PC-9 (cell line): ENCODE data around the gene TTLL6.
"Not testable (repeated sequence)": the region's sequence is repeated elsewhere in the genome, so short reads cannot be mapped to it uniquely, and the experiment has no call there.

Experiments
- CTCF ChIP-seq: fragments of 200-600 bp; sonication (generic); conservative IDR thresholded peaks from 2 replicates; pipeline ENCODE4 v1.6.1; 2017; ENCODE audit warnings: mixed run types, antibody characterized with exemption, mild to moderate bottlenecking, moderate library complexity
- EZH2 ChIP-seq: fragments of 200-600 bp; sonication (generic); IDR thresholded peaks from 2 replicates; pipeline ENCODE4 v1.8.0; 2017; ENCODE audit warnings: antibody characterized with exemption, low read depth

GRCh38 chr17:48820936-48821335 lies 3.9 kb upstream of the TTLL6 start:
- not testable (repeated sequence) for TF ChIP-seq EZH2, CTCF
